GM23338 (cell line): ENCODE results near the gene EEF2KMT. TPM values are rescaled to one million over a fixed set of nuclear protein-coding genes. Genes with fewer than 3 reads are reported as not detected.

ENCODE experiments used
- ATAC-seq: fragments of 200-7000 bp; cut with Tn5 transposase; 3 replicates; pipeline ENCODE4 v1.9.1; 2020
- DNase-seq: peaks from one replicate; pipeline ENCODE4 v3.0.0-alpha.2; 2015; ENCODE audit warnings: low spot score
- H2AFZ ChIP-seq: fragments of 200-600 bp; sonication (generic); 2 replicates; pipeline ENCODE4 v1.8.0; 2016; ENCODE audit warnings: antibody characterized with exemption, mild to moderate bottlenecking, moderate library complexity
- H3F3A ChIP-seq: fragments of 200-600 bp; sonication (generic); replicated peaks from 2 replicates; pipeline ENCODE4 v1.8.0; 2017; ENCODE audit warnings: antibody characterized with exemption, mixed run types, low read depth
- H3K27ac ChIP-seq: fragments of 200-600 bp; sonication (generic); 2 replicates; pipeline ENCODE4 v1.6.1; 2016; ENCODE audit warnings: low read depth
- H3K27me3 ChIP-seq: fragments of 200-600 bp; sonication (generic); 2 replicates; pipeline ENCODE4 v1.8.0; 2016; ENCODE audit warnings: mild to moderate bottlenecking, mixed run types, moderate library complexity; ENCODE audit not compliant: insufficient read depth
- H3K36me3 ChIP-seq: fragments of 200-600 bp; sonication (generic); 2 replicates; pipeline ENCODE4 v1.8.0; 2016; ENCODE audit warnings: mild to moderate bottlenecking; ENCODE audit not compliant: insufficient read depth
- H3K4me1 ChIP-seq: fragments of 200-600 bp; sonication (generic); 2 replicates; pipeline ENCODE4 v1.8.0; 2016; ENCODE audit warnings: mild to moderate bottlenecking, moderate library complexity; ENCODE audit not compliant: insufficient read depth
- H3K4me2 ChIP-seq: fragments of 200-600 bp; sonication (generic); 2 replicates; pipeline ENCODE4 v1.7.1; 2017; ENCODE audit warnings: mixed run types
- H3K4me3 ChIP-seq: fragments of 200-600 bp; sonication (generic); 2 replicates; pipeline ENCODE4 v1.6.1; 2016; ENCODE audit warnings: mixed run types
- H3K79me2 ChIP-seq: fragments of 200-600 bp; sonication (generic); replicated peaks from 2 replicates; pipeline ENCODE4 v1.8.0; 2017; ENCODE audit warnings: mild to moderate bottlenecking; ENCODE audit not compliant: insufficient read depth
- H3K9me2 ChIP-seq: fragments of 200-600 bp; sonication (generic); 2 replicates; pipeline ENCODE4 v1.8.0; 2017; ENCODE audit not compliant: insufficient read depth
- H4K20me1 ChIP-seq: fragments of 200-600 bp; sonication (generic); replicated peaks from 2 replicates; pipeline ENCODE4 v1.8.0; 2017; ENCODE audit warnings: mild to moderate bottlenecking; ENCODE audit not compliant: insufficient read depth
- H3K27ac Mint-ChIP-seq: 2 replicates; pipeline ENCODE4 v1.8.0; 2020; ENCODE audit warnings: inconsistent platforms, mild to moderate bottlenecking, moderate library complexity, mixed read lengths
- H3K27me3 Mint-ChIP-seq: 3 replicates; pipeline ENCODE4 v1.8.0; 2022; ENCODE audit warnings: low read depth, mild to moderate bottlenecking, moderate library complexity, mixed read lengths, inconsistent platforms; ENCODE audit not compliant: insufficient read depth, poor library complexity
- H3K36me3 Mint-ChIP-seq: 3 replicates; pipeline ENCODE4 v1.8.0; 2021; ENCODE audit warnings: low read depth, mild to moderate bottlenecking, inconsistent platforms, moderate library complexity, mixed read lengths
- H3K4me1 Mint-ChIP-seq: 3 replicates; pipeline ENCODE4 v1.8.0; 2020; ENCODE audit warnings: mild to moderate bottlenecking, inconsistent platforms, mixed read lengths
- H3K4me3 Mint-ChIP-seq: 3 replicates; pipeline ENCODE4 v1.8.0; 2021; ENCODE audit warnings: moderate library complexity, mild to moderate bottlenecking, inconsistent platforms, mixed read lengths
- H3K9me3 Mint-ChIP-seq: 3 replicates; pipeline ENCODE4 v1.8.0; 2020; ENCODE audit warnings: moderate library complexity, mild to moderate bottlenecking, inconsistent platforms, mixed read lengths
- CREB1 ChIP-seq: fragments of 250-450 bp; sonication (Bioruptor Pico); IDR thresholded peaks from 2 replicates; pipeline ENCODE4 v1.5.0; 2020; ENCODE audit warnings: low read depth, mild to moderate bottlenecking, moderate library complexity
- ETS1 ChIP-seq: IDR thresholded peaks from 2 replicates; pipeline ENCODE4 v1.6.1; 2016; ENCODE audit warnings: antibody characterized with exemption
- EZH2 ChIP-seq: fragments of 200-600 bp; sonication (generic); IDR thresholded peaks from one replicate; pipeline ENCODE4 v1.8.0; 2017; ENCODE audit warnings: antibody characterized with exemption, mild to moderate bottlenecking, low read depth; ENCODE audit not compliant: unreplicated experiment
- EZH2phosphoT487 ChIP-seq: fragments of 200-600 bp; sonication (generic); IDR thresholded peaks from one replicate; pipeline ENCODE4 v1.8.1; 2018; ENCODE audit warnings: antibody characterized with exemption; ENCODE audit not compliant: unreplicated experiment
- NANOG ChIP-seq: IDR thresholded peaks from 2 replicates; pipeline ENCODE4 v1.6.1; 2016; ENCODE audit warnings: antibody characterized with exemption, borderline replicate concordance
- REST ChIP-seq: IDR thresholded peaks from one replicate; pipeline ENCODE4 v1.6.1; 2018; ENCODE audit warnings: antibody characterized with exemption; ENCODE audit not compliant: unreplicated experiment
- STAT1 ChIP-seq: IDR thresholded peaks from one replicate; pipeline ENCODE4 v1.6.1; 2016; ENCODE audit warnings: antibody characterized with exemption; ENCODE audit not compliant: unreplicated experiment
- ZNF114 ChIP-seq: fragments of 250-450 bp; sonication (Bioruptor Pico); IDR thresholded peaks from 2 replicates; pipeline ENCODE4 v1.5.0; 2020; ENCODE audit warnings: mild to moderate bottlenecking, moderate library complexity
- ZNF331 ChIP-seq: fragments of 250-450 bp; sonication (Bioruptor Pico); IDR thresholded peaks from 2 replicates; pipeline ENCODE4 v1.5.0; 2020; ENCODE audit warnings: low read depth, mild to moderate bottlenecking, moderate library complexity
- polyA plus RNA-seq: library from polyadenylated mRNA; unstranded; fragments of >200 nt; fragmentation: Nextera tagmentation; extraction: Ambion mirVana; gene quantifications from 2 replicates; pipeline ENCODE4 v1.2.1, GENCODE V29; 2016
- total RNA-seq: library from RNA; depleted of rRNA; stranded (reverse); fragments of >200 nt; shearing (Covaris generic); gene quantifications from 2 replicates; pipeline ENCODE4 v1.2.3, GENCODE V29; 2014
- TF ChIP-seq, protein P1 (sequence below), 2 experiments: fragments of 200-600 bp in 1 of 2; sonication (generic) in 1 of 2; conservative IDR thresholded peaks; 2 replicates each; pipeline versions ENCODE4 v1.5.1 to v1.6.1; 2016 to 2017; ENCODE audit warnings: antibody characterized with exemption in 2 of 2, low read depth in 2 of 2, mild to moderate bottlenecking in 2 of 2, moderate library complexity in 1 of 2

The EEF2KMT gene
- total and polyA plus RNA-seq, 2 experiments from 2014 or later, result 24.0 to 37.1 TPM

DNA sequence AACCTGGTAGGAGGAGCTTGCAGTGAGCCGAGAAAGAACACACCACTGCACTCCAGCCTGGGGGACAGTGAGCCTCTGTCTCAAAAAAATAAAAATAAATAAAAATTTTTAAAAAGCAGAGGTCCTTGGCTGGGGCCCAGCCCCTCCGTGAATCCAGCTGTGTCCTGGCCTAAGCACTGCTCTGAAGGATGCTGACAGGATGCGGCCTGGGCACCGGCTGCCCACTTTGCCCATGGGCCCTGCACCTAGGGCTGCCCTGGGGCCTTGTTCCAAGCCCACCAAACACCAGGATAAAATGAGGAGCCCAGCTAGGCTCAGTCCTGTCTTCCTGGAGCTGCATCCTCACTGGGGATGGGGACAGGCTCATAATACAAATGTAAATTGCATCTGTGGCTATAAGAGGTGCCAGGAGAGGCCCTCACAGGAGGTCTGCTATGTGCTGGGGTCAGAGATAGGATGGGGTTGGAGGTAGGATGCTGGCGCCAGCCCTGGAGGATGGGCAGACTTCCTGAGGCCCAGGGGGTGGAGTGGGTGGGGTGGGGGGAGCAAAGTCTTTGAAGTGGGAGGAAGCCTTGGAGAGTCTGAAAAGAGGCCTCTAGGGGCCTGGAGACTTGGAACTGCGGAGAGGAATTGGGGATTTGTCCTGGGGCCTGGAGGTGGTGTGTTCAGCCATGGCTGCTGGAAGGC, 38.1 kb downstream of the EEF2KMT start:
- peak; percentile 47 for DNase-seq
- TF ChIP-seq EZH2 (no peak), STAT1 (no peak), ZNF114 (CRISPR knock-in tag) (no peak)
- H3K4me1 ChIP-seq, result peaks cover 20% of the 10 kb centered on the region
- peak overlapping the region; percentile 27; the same call in 1 of the 2 replicates for H3K4me3 ChIP-seq
- peak overlapping the region; percentile 64 for H3K4me2 ChIP-seq
- no peaks in the 10 kb centered on the region for H3K9me3 Mint-ChIP-seq
- H3K4me3 Mint-ChIP-seq, result 0 out of 3 replicates have a peak overlapping the region, but pooled peaks have one; percentile 20
- H3K27ac Mint-ChIP-seq, result peak overlapping the region; percentile 93
- peak; percentile 44 for ATAC-seq
- no peak overlapping the region; the same call in 1 of the 2 replicates for H3K27ac ChIP-seq
- peak overlapping the region; percentile 59; the same call in 1 of the 2 replicates for H2AFZ ChIP-seq
- H4K20me1 ChIP-seq, result no peaks in the 10 kb centered on the region
- peaks cover 33% of the 10 kb centered on the region for H3K4me1 Mint-ChIP-seq
- H3K36me3 ChIP-seq, result no peaks in the 10 kb centered on the region
- no peaks in the 10 kb centered on the region for H3K36me3 Mint-ChIP-seq
- H3F3A ChIP-seq, result peaks cover 13% of the 10 kb centered on the region
- peaks cover 14% of the 10 kb centered on the region for H3K27me3 Mint-ChIP-seq
- no peaks in the 10 kb centered on the region for H3K27me3 ChIP-seq
- H3K79me2 ChIP-seq, result no peaks in the 10 kb centered on the region
- H3K9me2 ChIP-seq, result no peaks in the 10 kb centered on the region

DNA sequence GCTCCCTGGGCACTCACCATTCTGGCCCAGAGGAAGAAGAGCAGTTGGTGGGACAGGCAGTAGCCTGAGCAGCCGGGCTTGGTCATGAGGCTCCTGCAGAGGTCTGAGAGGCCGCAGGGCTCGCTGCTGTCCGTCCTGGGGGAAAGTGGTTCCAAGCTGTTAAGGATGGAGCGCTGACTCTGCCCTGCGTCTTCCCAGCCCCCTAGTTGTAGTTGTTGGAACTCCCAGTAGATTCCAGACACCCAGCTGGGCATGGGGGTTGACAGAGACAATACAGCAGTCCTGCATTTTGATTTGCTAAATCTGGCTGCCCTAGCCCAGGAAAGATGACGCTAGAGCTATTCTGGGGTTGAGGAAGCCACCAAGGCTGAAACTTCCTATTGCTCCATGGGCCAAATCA, 39.1 kb downstream of the EEF2KMT start:
- Histone ChIP-seq H3K36me3 (no peaks in the 10 kb centered on the region), H3K4me3 (no peak overlapping the region), H3F3A (peaks cover 13% of the 10 kb centered on the region), H3K4me2 (peak overlapping the region; percentile 39; the same call in 1 of the 2 replicates), H2AFZ (peak overlapping the region; percentile 70), H3K27ac (peak overlapping the region; percentile 86), H3K27me3 (no peaks in the 10 kb centered on the region), H3K4me1 (peaks cover 20% of the 10 kb centered on the region), H3K9me2 (no peaks in the 10 kb centered on the region), H4K20me1 (no peaks in the 10 kb centered on the region), H3K79me2 (no peaks in the 10 kb centered on the region)
- no peaks in the 10 kb centered on the region for H3K36me3 Mint-ChIP-seq
- peaks cover 33% of the 10 kb centered on the region for H3K4me1 Mint-ChIP-seq
- peaks cover 11% of the 10 kb centered on the region for H3K27me3 Mint-ChIP-seq
- TF ChIP-seq REST (no peak), ETS1 (no peak), NANOG (no peak), EZH2 (no peak), EZH2phosphoT487 (no peak), CREB1 (CRISPR knock-in tag) (peak; percentile 70), ZNF331 (no peak)
- TF ChIP-seq, protein P1, sequence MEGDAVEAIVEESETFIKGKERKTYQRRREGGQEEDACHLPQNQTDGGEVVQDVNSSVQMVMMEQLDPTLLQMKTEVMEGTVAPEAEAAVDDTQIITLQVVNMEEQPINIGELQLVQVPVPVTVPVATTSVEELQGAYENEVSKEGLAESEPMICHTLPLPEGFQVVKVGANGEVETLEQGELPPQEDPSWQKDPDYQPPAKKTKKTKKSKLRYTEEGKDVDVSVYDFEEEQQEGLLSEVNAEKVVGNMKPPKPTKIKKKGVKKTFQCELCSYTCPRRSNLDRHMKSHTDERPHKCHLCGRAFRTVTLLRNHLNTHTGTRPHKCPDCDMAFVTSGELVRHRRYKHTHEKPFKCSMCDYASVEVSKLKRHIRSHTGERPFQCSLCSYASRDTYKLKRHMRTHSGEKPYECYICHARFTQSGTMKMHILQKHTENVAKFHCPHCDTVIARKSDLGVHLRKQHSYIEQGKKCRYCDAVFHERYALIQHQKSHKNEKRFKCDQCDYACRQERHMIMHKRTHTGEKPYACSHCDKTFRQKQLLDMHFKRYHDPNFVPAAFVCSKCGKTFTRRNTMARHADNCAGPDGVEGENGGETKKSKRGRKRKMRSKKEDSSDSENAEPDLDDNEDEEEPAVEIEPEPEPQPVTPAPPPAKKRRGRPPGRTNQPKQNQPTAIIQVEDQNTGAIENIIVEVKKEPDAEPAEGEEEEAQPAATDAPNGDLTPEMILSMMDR (conservative IDR thresholded peaks at IDR 0.05; ENCODE audit: low read depth in 2 of 2), result peak; percentile 55 to 59
- DNase-seq (peak; percentile 96), ATAC-seq (peak; percentile 84)
- no peaks in the 10 kb centered on the region for H3K9me3 Mint-ChIP-seq
- H3K27ac Mint-ChIP-seq, result peak overlapping the region; percentile 90
- peak overlapping the region; percentile 47; the same call in 2 of the 3 replicates for H3K4me3 Mint-ChIP-seq
